ENCODE data around the gene MAD1L1.

The MAD1L1 gene

DNA sequence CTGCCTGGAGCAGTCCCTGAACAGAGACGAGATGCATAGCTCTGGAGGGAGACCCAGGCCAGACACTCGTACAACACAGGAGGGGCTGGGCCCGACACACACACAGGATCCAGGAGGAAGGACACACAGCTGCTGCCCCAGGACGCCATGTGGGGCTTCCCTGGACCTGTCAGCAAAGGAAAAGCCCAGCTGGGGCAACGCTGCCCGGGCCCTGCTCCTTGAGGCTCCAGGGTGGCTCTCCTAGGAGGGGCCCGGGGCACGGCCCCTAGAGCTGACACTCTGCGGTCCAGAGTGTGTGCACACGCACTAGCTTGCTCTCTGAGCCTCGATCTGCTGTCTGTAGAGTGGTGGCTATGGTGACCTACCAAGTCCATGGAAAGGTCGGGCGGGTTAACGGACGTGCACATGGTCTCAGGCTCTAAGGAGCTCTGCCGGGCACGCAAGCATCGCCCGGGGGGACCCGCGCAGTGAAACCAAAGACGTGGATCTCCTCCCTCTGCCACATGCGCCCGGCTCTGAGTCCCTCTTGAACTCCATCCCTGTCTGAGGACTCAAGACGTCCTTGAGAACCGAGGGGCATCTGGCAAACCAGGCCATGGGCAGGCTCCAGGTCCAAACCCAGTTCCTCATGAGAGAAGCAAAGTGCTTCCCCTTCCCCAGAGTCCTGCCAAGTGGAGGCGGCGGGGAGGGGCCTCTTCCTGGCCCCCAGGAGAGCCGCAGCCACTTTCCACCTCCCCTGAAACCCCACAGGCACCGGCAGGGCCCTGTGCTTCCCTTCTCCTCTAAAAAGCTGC is 283.7 kb downstream of the MAD1L1 start:
- DNase-seq, result no peak

DNA sequence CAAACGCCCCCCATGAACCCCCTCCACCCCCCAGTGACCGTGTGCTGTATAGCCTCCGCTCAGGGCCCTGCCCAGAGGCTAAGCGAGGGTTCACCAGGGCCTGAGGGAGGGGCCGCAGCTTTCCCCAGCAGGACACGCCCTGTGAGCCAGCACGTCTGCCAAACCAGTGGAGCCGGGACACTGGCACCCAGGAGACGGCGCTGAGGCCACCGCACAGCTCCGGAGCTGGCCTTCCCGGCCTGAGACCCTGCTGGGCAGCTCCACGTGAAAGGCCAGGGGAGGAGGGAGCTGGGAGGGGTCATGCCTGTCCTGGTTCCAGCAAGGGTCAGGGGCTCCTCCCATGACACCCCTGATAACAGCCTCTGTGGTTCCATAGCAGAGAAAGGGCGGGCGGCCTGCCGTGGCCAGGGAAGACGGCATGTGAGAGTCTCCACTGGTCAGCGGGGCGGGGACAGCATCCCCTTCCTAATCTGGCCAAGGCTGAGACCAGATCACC is 284.4 kb downstream of the MAD1L1 start:
- no peak for DNase-seq

DNA sequence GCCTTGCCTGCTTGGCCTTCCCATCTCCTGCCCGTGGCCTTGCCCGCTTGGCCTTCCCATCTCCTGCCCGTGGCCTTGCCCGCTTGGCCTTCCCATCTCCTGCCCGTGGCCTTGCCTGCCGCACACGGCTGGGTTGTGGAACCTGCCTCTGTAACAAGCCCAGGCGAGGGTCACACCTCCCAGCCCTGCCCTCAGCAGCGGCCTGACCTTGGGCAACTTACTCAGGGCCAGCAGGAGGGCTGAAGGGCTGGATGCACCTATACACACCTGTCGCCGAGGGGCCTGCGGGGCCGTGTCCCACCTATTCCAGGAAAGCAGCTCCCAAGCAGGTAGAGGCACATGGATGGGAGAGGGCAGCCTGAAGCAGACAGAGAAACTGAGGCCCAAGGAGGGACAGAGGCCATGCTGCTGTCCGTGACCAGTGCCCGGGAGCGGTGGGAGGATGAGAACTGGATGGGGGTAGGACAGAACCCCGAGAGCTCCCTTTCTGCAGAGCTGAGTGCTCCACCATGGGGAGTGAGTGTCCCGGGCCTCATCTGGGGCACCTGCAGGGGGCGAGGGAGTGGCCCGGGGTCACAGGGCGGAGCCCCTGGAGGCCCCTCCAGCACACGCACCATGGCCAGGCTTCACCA is 285.0 kb downstream of the MAD1L1 start:
- no peak for DNase-seq

DNA sequence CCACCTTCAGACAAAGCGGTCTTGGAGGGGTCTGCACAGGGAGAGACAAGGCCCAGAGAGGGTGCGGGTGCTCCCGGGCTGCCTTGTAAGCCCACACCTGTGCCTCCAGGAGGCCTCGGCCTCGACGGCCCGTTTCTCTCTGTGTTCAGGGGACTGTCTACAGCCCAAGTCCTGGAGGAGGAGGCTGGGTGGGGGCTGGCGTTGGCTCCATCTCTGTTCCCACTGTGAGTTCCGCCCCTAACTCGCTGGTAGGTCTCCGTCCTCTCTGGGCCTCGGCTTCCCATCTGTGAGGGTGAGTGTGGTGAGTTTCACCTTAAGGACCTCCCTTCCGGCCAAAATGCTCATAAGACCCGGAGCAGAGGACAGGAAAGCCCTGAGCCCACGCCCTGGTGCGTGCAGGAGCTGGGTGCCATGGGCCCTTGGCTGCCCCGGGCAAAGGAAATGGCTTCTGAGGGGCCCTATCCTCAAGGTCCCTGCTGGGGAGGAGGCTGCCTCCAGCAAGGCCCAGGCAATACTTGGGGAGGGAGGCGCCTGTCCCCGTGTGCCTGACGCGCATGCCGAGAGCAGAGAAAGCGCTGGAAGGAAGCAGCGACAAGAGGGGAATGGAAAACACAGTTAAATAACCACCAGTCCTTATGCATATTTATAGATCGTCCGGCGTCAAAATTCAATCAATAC is 285.8 kb downstream of the MAD1L1 start:
- DNase-seq, result no peak

DNA sequence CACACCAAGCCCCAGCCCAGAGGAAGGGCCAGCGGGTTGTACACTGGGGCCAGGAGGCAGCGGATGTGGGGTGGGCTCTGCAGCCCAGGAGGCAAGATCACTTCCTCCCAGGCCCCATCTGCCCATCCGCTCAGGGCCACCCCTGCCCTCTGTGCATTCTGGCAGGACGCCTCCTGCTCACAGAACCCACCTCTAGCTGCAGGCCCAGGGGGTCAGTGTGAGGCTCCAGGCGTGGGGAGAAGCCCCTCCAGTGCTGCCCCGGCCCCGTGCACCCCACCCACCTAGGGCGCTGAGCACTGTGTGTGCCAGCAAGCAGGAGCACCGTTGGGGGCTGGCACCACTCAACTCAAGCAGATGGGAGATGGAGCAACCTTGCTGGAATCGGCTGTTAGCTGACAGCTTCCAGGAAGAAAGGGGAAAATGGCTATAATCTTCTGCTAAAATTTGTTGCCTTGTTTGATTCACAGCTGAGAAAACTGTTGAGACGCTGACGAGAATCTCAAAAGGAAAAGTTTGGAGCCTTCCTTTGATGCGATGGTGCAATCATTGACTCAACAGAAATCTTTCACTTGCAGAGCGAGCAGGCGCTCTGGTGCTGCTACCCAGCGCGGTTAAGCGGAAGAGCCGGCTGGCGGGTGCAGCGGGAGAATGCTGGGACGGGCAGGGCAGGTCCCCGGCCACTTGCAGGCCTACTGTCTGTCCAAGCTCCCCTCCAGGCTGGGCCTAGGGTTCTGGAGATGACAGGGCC is 286.5 kb downstream of the MAD1L1 start:
- no peak for DNase-seq

DNA sequence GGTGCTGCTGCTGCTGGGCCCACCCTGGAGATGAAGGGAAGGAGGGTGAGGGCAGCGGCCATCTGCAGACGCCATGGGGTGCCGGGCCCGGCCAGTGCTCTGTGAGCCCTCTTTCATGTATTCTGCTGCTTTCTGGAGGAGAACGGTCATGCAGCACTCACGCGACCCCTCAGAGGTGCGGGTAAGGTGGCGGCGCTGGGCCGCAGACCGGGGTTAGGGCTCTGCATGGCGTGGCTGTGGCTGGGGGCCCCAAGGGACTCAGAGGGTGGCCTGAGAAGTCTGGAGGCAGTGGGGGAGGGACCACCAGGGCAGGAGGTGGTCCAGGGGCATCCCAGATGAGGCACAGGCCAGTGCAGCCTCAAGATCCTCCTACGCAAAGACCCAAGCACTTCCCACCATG is 287.2 kb downstream of the MAD1L1 start:
- no peak for DNase-seq

DNA sequence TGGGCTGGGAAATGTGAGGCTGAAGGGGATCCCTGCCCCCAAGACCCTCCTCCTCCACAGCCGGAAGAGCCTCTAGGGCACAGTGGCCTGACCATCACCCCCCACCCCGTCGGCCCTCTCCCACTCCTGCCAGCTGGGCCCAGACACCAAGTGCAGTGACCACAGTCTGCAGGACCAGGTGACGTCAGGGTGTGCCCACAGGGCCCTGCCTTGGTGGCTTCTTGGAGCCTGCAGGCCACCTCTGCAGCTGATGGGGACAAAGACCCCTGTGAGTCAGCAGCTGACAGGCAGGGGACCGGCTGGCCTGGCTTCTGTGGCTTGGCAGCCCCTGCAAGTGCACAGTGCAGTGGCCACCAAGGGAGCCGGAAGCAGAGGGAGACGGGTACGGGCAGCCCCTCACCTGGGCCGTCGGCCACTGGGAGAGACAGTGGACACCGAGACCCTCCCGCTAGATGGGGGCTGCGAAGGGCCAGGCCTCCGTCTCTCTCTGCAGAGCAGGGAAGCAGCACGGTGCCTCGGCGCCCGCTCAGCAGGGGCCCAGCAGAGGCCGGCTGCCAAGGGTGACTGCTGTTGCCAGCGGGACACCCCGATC is 288.0 kb downstream of the MAD1L1 start:
- DNase-seq, result no peak

DNA sequence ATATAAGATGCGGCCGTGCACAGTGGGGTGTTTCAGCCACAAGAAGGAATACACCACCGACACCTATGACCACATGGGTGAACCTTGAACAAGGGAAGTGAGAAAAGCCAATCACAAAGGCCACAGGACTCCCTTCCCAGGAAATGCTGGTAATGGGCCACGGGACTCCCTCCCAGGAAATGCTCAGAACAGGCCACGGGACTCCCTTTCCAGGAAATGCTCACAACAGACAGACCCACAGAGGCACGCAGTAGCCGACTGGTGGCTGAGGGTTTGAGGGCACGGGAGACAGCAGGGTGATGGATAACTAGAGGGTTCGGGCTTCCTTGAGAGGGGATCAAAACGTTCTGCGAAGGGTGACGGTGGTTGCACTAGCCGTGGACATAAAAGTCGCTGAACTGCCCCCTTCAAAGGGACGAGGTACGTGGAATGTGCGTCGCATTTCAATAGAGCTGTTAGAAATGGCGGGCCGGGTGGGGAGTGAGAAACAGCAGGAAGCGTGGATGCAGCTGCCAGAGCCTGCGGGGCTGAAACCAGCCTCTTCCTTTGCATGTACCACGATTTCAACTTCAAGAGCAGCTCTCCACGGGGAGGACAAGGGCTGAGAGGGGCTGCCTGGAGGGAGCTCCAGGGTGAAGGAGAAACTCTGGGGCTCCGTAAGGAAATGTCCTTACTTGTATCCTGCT is 288.7 kb downstream of the MAD1L1 start:
- DNase-seq, result no peak

DNA sequence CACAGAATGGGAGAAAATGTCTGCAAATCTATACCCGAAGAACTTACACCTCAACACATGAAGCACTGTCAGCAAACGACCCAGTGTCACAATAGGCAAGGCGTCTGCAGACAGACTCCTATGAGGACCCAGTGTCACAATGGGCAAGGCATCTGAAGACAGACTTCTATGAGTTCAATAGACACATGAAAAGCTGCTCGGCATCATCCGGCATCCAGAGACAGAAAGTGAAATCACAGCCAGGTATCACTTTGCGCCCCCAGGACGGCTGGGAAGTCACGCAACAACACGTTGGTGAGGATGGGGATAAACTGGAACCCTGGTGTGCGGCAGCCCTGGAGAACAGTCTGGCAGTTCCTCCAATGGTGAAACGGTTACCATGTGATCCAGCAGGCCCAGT is 289.4 kb downstream of the MAD1L1 start:
- no peak for DNase-seq

DNA sequence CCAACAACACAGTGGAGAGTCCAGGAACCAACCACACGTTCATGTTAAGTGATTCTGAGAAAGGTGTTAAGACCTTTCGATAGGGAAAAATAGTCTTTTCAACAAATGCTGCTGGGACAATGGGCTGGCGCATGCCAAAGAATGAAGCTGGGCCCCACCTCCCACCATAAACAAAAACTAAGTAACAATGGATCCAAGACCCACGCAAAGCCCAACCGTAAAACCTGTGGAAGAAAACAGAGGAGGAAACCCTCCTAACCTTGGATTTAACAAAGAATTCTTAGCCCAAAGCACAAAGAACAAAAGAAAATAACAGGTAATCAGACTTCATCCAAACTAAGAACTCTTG is 289.8 kb downstream of the MAD1L1 start:
- DNase-seq, result no peak

DNA sequence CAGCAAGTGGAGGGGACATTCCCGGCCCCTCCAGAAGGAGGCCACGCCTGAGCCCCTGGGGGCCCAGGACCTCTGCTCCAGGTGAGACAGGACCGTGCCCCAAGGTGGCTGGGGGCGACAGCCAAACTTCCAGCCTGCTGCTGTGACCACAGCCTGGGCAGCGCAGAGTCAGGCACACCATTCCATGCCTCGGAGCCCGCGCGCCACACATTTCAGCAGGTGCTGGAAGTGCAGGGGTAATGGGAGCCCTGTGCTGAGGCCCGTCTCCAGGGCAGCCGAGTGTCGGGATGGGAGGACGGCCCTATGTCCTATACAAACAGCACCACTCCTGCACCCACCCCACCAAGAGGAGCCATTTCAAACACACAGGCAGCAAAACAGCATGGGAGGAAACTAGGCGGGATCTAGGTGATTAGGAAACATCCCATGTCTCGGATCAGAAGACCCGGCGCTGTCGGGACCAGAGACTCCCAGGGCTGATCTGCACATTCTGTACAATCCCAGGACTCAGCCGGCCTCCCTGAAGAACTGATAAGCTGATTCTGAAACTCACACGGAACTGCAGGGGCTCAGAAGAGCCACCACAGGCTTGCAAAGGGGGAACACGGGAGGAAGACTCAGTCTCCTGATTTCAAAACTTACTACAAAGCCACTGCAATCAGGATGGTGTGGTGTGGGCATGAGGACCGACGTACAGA is 290.4 kb downstream of the MAD1L1 start:
- DNase-seq, result no peak

DNA sequence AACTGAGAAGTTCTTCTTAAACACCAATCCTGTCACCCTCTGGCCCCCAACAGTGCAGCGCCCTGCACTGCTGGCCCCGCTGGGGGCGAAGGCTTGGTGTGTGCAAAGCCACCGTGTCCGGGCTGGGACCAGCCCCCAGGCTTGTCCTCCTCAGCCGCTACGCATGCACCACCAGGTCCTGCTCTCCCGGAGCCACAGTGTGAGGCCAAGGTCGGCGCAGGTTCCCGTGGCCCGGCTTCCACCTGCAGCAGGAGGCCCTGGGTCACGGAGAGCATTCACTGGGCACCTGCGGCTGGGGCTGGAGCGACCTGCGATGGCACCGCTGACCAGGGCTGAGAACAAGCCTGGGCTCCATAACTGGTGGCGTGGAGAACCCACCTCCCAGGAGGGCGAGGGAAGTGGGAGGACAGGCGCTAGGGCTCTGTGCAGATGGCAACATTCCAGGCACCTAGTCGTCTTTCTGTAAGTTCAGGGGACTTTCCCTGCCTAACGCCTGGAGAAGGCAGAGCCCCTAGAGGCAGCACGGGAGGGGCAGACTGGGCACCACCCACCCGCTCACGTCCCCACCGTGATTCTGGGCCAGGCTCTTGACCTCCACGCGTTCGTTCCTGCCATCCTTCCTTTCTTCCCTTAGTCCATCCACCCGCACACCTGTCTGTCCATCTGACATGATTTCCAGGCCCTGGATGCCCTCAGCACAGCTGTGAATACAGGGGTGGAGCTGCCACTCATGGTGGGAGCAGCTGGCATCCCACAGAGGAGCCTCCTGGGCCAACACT is 291.1 kb downstream of the MAD1L1 start:
- DNase-seq, result no peak

DNA sequence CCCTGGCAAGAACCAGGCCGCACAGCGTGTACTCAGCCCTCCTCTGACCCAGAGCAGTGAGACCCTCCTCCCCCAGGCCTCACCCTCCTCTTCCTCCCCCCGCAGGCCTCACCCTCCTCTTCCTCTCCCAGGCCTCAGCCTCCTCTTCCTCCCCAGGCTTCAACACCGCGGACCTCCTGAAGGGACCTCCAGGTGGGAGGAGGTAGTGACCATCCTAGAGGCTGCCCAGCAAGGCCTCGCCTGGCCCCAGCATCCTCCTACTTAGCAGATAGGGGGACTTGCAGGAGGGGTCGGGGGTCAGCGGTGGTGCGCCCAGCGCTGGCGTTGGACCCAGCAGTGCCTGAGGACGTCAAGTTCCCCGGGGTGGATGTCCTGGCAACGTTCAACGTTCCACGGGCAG is 291.9 kb downstream of the MAD1L1 start:
- DNase-seq, result no peak

DNA sequence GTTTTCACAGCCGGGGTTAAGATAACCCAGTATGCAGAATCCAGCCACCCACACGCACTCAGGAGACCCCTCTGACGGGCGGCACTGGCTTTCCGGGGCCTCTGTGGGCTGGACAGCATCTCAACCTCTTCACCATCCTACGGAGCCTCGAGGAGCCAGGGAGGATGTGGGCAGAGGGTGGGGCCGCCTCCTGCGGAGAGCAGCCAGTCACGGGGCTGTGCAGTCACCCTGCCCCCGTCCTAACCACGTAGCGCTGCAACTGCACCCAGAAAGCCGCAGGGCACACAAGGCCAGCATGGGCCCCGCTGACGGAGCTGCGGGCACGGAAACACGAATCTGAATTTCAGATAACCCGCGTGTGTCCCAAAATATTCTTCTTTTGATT is 292.4 kb downstream of the MAD1L1 start:
- DNase-seq, result peak in 5 of 14 donors; percentile 4 to 39 (median 23)

DNA sequence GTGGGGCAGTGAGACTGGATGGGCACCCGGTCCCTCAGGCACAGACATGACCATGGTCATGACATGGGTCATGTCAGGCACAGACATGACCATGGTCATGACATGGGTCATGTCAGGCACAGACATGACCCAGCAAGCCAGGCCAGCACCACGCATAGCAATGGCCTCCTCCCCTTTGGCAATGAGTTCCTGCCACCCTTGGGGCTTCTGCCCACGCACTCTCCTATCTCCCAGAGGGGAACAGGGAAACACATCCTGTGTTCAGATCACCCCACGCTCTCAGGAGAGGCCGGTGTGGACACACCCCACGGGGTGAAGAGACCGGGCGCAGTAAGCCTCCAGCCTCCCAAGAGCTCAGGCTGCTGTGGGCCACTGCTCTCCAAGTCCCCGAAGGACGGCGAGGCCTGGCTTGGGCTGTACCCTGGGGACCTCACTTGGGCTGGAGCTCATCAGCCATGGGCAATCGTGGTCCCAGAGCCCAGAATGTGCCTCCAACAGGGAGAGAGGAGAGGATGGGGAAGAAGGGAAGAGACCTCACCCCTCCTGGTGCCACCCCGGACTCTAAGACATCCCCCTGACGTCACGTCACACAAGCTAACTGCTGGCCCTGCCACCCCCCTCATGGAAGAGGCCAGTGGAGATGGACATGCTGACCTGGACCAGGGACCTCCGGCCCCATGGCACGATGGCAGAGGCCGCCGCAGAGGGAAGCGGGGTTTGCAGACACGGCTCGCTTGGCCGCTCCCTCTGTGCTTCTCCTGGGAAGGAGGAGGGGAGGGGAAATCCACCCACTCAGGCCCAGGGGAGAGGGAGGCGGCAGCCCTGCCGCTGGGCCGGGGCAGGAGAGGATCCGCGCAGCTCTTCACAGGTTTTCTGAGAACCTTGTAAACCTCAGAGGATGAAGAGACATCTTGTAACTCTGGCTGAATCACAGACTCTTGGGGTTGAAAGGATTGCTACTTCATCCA is 293.0 kb downstream of the MAD1L1 start:
- DNase-seq, result no peak

DNA sequence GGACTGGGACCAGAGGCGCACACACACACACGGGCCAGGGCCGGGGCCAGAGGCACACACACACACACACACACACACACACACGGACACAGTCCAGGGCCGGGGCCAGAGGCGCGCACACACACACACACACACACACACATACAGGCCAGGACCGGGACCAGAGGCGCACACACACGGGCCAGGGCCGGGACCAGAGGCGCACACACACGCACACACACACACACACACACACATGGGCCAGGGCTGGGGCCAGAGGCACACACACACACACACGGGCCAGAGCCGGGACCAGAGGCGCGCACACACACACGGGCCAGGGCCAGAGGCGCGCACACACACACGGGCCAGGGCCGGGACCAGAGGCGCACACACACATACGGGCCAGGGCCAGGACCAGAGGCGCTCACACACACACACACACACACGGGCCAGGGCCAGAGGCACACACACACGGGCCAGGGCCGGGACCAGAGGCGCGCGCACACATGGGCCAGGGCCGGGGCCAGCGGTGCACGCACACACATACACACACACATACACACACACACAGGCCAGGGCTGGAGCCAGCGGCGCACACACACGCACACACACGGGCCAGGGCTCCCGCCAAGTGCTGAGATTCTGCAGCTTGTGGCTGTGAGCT is 293.8 kb downstream of the MAD1L1 start:
- no peak for DNase-seq

DNA sequence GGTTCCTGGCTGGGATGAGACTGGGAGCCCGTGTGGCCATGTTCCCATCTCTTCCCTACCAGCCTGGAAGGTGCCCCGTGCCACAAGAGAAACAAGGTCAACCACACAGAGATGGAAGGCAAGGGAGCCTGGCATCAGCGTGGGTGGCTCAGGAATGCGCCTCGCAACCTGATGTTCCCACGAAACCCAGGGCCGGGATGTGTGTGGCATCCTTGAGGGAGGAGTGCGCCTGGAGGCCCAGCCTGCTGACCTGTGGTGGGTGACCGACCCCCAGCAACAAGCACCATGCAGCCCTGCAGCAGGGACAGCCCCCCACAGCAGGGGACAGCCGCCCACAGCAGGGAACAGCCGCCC is 295.5 kb downstream of the MAD1L1 start:
- DNase-seq, result no peak

DNA sequence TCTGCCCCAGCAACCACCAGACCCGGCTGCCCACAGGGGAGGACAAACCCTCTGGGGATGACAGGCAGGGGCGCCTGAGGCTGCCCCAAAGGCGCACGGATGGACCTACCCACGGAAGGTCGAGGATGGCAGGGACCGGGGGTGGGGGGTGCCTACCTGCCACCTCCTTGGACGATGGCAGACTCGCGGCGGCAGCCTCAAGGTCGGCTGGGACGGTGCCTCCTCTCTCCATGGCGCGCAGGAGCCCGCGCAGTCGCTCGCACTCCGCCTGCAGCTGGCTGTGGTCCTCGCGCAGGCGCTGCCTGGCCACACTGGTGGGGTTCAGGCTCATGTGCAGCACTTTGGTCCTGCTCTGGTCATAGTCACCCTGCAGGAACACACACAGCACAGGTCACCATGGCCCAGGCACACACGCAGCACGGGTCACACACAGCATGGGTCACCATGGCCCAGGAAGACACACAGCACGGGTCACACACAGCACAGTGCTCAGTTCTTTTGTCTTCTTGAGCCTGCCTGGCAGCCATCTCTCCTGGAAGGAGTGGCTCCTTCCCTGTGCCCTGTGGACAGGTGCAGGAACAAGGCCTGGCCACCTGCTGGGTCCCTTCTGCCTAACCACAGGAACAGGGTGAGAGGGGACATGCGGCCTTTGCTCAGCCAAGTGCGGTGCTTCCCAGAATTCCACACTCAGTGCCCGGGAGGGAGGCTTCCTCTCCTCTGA is 296.1 kb downstream of the MAD1L1 start:
- DNase-seq, result peak in 1 of 14 donors; percentile 69

Data from C1 segment of cervical spinal cord (tissue), 14 donors.